ENCODE data around the gene GCNT1. TPM values are rescaled to one million over a fixed set of nuclear protein-coding genes. Genes with fewer than 3 reads are reported as not detected.

GCNT1 gene
- total RNA-seq, 1 donor from 2014 or later, result 4.4 TPM

DNA sequence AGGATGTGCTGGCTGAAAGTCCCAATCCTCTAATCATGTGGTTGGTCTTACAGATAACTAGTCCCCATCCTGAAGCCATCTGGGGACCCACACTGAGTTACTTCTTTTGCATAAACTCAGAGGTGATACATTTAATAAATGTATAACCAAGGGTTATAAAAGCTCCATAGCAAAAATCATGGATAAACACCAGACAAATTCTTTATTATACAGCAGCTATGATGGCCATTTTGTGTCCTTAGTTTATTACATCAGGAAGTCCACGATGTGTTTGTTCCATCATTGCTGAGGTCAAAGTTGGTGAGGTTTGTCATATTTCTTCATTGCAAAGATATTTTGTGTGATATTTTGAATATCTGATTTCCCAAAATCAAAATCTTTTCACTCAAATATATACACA, 80.2 kb downstream of the GCNT1 start:
- DNase-seq, result no peak

DNA sequence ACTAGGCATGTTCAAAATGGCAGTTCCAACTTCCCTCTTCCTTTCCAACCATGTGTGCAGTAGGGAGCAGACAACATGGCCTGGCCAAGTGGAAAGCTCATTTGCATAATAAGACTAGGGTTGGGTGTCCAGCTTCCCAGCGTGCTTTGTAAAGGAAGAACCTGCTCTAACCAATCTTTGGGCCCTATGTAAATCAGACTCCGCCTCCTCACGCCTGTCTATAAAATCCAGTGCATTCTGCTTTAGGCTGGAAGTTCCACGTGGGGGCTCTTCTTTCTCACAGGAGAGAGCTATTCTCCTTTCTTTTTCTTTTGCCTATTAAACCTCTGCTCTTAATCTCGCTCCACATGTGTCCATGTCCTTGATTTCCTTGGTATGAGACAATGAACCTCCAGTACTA, 83.4 kb downstream of the GCNT1 start:
- no peak for DNase-seq

DNA sequence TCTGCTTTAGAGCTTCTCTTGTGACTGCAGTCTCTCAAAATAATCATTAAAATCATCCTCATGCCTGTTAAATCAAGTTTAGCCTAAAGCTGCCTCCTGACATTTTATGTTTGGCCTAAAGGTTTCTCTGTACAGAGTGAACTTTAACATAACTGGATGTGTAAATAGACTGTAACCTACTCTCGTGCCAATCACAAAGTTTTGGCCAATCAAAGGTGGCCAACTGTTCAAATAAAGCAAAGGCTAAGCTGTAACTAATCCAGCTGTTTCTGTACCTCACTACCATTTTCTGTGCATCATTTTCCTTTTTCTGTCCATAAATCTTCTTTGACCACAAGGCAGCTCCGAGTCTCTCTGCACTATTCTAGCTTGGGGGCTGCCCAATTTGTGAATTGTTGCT, 86.2 kb downstream of the GCNT1 start:
- no peak for DNase-seq

DNA sequence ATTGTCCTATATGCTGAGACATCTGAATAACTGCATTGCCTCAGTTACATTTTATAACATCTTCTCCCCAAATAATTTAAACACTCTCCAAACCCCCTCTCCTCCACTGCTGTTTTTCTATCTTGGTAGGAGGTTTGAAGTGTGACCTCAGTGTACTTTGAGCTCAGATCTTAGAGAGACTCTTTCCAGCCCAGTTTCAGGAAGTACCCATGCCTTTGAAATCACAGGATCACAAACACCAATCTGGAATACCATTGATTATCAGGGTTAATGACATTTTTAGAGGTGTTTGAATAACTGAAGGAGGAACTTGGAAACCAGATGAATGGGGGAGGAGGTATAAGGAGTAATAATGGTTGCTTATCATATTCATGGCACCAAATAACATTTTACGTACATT, 93.2 kb downstream of the GCNT1 start:
- no peak for DNase-seq

DNA sequence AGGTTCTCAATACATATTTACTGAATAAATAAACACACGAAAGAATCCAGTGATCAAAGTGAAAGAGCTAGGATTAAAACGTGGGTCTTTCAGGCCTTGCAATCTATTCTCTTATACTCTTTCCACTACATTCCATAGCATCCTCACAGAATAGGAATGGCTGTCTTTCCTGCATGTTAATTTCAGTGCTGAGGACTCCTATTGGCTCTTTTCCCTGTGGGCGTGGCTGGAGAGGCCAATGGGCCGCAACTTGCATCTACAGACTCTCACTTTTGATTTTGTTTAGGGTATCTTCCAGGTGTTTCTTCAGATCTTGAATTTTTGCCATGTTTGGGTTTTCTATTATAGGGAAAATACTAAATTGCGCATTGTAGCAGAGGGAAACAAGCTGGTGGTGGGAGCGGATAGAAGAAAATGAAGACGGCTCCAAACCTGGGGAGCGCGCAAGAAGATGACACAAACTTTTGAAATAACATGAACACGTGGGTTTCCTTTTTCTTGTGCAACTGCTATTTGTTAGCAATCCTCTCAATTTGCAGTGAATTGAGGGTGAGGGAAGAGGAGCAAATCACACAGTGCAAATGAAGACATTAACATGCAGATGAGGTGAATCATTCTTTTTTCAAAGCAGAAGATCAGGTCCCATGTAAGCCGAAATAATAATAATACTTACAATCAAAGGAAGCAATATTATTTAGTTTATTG, 93.9 kb downstream of the GCNT1 start:
- no peak for DNase-seq

DNA sequence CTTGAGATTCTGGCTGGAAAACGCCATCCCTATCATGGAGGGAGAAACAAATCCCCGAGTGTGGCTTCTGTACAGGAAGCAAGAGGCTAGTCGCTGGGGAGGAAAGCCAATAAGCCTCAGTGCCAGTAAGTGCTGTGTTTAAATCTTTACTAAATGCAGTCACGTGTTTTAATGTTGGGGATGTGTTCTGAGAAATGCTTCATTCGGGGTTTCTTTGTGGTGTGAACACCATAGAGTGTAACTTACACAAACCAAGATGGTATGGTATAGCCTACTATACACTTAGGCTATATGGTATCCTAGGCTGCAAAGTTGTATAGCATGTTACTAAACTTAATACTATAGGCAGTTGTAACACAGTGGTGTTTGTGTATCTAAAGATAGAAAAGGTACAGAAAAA, 94.7 kb downstream of the GCNT1 start:
- DNase-seq, result no peak

Other genes starting within 250 kb of the GCNT1 start
- 76.0 TPM for gene RFK, start 64.8 kb upstream of the GCNT1 start, total RNA-seq